ENCODE results near the gene SLC25A1.

The SLC25A1 gene

GRCh38 chr22:19178657-19179496 is at the start of gene SLC25A1:
TSS of gene SLC25A1 (minus strand) at chr22:19178736. CDS start at chr22:19178673, 63 bp downstream.
- peak; percentile 53 for DNase-seq (ENCODE audit: low read depth, low spot score)

GRCh38 chr22:19228179-19228578 is 49.6 kb upstream of the SLC25A1 start:
- no peak for DNase-seq (ENCODE audit: low read depth, low spot score)

- no peak for DNase-seq (ENCODE audit: low read depth, low spot score)
Observed at GRCh38 chr22:19226428-19226827, 47.9 kb upstream of the SLC25A1 start.

- DNase-seq (ENCODE audit: low read depth, low spot score), result no peak
Observed at GRCh38 chr22:19225560-19225959, 47.0 kb upstream of the SLC25A1 start.

- no peak for DNase-seq (ENCODE audit: low read depth, low spot score)
Observed at GRCh38 chr22:19224985-19225384, 46.4 kb upstream of the SLC25A1 start.

- no peak for DNase-seq (ENCODE audit: low read depth, low spot score)
Observed at GRCh38 chr22:19224557-19224956, 46.0 kb upstream of the SLC25A1 start.

- DNase-seq (ENCODE audit: low read depth, low spot score), result no peak
Observed at GRCh38 chr22:19223617-19224016, 45.1 kb upstream of the SLC25A1 start.

GRCh38 chr22:19223110-19223509 is 44.6 kb upstream of the SLC25A1 start:
- DNase-seq (ENCODE audit: low read depth, low spot score), result no peak

- no peak for DNase-seq (ENCODE audit: low read depth, low spot score)
Observed at GRCh38 chr22:19222242-19223005, 43.9 kb upstream of the SLC25A1 start.

DNA sequence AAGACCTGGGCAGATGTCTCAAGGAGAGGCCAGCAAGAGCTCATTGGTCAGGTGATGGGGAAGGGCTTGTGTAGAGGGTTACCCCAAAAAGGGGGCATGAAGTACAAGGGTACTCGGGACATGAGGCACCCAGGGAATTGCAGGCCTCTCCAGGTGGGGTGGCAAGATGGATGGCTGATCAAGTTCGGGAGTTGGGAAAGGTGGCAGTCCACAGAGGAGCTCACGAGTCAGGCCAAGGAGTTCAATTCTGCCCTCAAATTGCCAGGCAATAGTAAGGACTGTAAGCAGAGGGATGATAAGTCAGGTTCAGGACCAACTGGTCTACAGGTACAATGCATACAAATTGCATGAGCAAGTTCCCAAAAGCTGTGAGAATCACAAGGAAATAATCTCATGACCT is 42.3 kb upstream of the SLC25A1 start:
- DNase-seq (ENCODE audit: low read depth, low spot score), result no peak

DNA sequence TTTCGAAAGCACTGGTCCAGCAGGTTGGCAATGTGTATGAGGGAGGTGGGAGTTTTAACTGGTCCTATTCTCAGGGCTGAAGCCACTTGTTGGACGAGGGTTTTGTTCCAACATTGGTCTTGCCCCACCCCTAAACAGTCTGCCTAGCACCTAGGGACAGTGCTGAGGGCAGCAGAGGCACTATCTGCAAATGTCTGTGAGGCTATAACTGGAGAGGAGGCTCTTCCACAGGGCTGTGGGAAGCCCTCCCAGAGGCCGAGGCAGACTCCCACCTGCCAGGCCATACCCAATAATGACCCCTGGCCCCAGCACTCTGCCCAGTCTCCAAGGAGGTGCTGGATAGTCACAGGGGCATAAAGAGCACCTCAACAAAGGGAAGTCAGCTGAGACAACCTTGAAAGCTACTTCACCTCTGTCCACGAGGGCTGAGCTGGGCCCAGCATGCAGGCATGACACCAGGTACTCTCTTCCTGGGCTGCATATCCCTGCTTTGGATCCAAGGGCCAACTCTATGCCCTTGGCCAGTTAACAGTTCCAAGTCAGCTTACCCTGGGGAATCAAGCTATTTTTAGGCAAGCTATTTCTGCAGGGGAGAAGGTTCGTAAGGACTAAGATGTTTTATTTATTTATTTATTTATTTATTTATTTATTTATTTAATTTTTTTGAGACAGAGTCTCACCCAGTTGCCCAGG is 40.2 kb upstream of the SLC25A1 start:
- DNase-seq (ENCODE audit: low read depth, low spot score), result no peak

DNA sequence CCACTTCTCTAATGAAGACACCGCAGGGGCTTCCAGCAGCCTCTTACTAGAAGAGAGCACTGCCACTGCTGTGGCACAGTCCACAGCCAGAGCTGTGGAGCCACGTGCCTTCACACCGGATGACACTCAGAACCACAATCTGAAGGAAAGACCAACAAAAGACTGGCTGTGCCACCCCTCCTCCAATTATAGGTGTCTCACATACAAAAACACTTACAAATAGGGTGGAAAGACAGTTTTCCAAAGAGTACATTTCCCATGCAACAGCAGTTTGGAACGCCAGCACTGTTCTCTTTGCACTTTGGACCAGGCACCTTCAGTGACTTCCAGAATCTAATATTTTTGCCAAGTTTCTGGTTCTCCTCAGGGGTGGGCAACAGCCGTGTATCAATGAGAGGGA is 38.0 kb upstream of the SLC25A1 start:
- no peak for DNase-seq (ENCODE audit: low read depth, low spot score)

DNA sequence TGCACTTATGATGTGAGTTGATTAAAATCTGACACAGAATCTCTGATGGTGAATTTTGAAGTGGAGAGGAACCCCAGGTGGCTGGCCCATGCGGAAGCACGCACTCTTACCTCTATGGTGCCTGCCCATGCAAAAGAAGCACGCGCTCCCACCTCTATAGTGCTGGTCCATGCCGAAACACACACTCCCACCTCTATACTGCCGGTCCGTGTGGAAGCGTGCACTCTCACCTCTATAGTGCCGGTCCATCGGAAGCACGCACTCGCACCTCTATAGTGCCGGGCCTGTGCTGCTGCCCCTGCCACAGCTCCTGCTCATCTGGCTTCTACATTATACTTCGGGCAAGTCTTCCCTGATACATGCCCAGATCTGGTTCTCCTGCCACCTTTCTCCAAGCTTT is 36.8 kb upstream of the SLC25A1 start:
- DNase-seq (ENCODE audit: low read depth, low spot score), result no peak

DNA sequence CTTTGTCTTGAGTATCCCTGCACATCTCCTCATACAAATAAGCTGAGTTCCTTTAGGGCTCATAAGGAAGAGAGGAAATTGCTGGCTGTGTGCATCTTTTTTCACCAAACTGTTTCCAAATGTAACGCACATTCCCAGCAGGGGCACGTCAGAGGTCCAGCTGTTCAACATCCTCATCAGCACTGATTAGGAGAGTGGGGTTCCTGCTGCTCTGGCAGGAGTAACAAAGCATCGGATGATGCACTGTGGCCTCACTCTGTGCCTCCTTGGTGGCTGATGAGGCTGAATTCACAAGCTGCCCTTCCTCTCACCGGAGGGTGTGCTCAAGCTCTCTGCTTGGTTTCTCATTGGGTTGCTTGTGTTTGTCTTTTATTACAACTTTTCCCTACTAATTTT is 35.5 kb upstream of the SLC25A1 start:
- no peak for DNase-seq (ENCODE audit: low read depth, low spot score)

- DNase-seq (ENCODE audit: low read depth, low spot score), result no peak
Observed at GRCh38 chr22:19213442-19214077, 35.0 kb upstream of the SLC25A1 start.

DNA sequence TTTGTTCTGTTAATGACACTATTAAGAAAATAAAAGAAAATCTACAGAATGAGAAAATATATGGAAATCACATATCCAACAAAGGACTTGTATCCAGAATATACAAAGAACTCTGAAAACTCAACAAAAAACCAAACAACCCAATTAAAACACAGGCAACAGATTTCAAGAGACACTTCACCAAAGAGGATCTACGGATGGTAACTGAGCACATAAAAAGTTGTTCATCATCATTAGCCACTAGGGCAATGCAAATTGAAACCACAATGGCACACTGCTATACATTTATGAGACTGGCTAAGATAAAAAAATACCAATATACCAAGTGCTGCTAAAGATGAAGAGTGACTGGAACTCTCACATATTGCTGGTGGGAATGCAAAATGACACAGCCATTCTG is 34.5 kb upstream of the SLC25A1 start:
- DNase-seq (ENCODE audit: low read depth, low spot score), result no peak

- DNase-seq (ENCODE audit: low read depth, low spot score), result no peak
Observed at GRCh38 chr22:19212302-19212870, 33.9 kb upstream of the SLC25A1 start.

- no peak for DNase-seq (ENCODE audit: low read depth, low spot score)
Observed at GRCh38 chr22:19210188-19210587, 31.7 kb upstream of the SLC25A1 start.

- DNase-seq (ENCODE audit: low read depth, low spot score), result no peak
Observed at GRCh38 chr22:19208287-19208847, 29.8 kb upstream of the SLC25A1 start.

GRCh38 chr22:19207884-19208283 is 29.3 kb upstream of the SLC25A1 start:
- no peak for DNase-seq (ENCODE audit: low read depth, low spot score)

DNA sequence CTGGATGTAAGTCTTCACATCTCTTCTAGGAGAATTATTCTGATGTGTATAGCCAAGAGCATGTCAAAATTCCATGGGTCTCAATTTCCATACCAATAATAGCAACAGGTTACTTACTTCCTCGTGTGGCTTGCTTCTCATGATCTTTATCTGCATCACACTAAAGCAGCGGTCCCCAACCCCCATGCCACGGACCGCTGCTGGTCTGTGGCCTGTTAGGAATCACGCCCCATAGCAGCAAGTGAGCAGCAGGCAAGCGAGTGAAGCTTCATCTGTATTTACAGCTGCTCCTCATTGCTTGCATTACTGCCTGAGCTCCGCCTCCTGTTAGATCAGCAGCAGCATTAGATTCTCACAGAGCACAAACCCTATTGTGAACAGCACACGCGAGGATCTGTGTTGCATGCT is 28.9 kb upstream of the SLC25A1 start:
- no peak for DNase-seq (ENCODE audit: low read depth, low spot score)

Data from activated naive CD8-positive, alpha-beta T cell treated with anti-CD3 and anti-CD28 coated beads, Interleukin-2, amount 50 U/mL, for 16 hours (primary cell).